SK-N-SH (cell line): ENCODE measurements around the gene MYMX. TPM values are rescaled to one million over a fixed set of nuclear protein-coding genes. Genes with fewer than 3 reads are reported as not detected.
"Not testable (repeated sequence)": the region's sequence is repeated elsewhere in the genome, so short reads cannot be mapped to it uniquely, and the experiment has no call there.

Source experiments
- CTCF ChIA-PET: fragments of 300-600, 350-600 bp; formaldehyde crosslinking; extraction: SDS; loops from one replicate; lab custom pipeline; 2021; lab: Yijun Ruan, JAX
- POLR2A ChIA-PET: fragments of 350-600 bp; sonication (Branson Sonifier 250); formaldehyde crosslinking; extraction: SDS; loops from one replicate; lab custom pipeline; 2020; ENCODE audit warnings: antibody characterized with exemption, inconsistent platforms; lab: Yijun Ruan, JAX
- DNase-seq: peaks from one replicate; pipeline ENCODE4 v3.0.0; 2012
- H2AFZ ChIP-seq: fragments of 200-600 bp; sonication (generic); 2 replicates; pipeline ENCODE4 v1.8.1; 2016; ENCODE audit warnings: antibody characterized with exemption, mild to moderate bottlenecking, low read depth
- H3F3A ChIP-seq: fragments of 200-600 bp; sonication (generic); replicated peaks from 2 replicates; pipeline ENCODE3; 2016; ENCODE audit warnings: antibody characterized with exemption, mild to moderate bottlenecking; ENCODE audit not compliant: insufficient read depth
- H3K27ac ChIP-seq, 2 experiments: fragments of 200-500 bp in 1 of 2; fragments of 200-600 bp in 1 of 2; sonication (Bioruptor generic) in 1 of 2; sonication (generic), shearing (Covaris generic) in 1 of 2; 2 replicates each; pipeline versions ENCODE4 v1.5.1 to v1.6.1; 2014 to 2016; ENCODE audit warnings: low read depth in 2 of 2, inconsistent platforms in 1 of 2, low read length in 1 of 2, mild to moderate bottlenecking in 1 of 2, mixed read lengths in 1 of 2
- H3K27me3 ChIP-seq: fragments of 200-600 bp; sonication (generic), shearing (Covaris generic); 2 replicates; pipeline ENCODE4 v1.6.1; 2016; ENCODE audit warnings: mixed run types; ENCODE audit not compliant: insufficient read depth
- H3K36me3 ChIP-seq, 2 experiments: fragments of 200-500 bp in 1 of 2; fragments of 200-600 bp in 1 of 2; sonication (Bioruptor generic) in 1 of 2; sonication (generic) in 1 of 2; replicated peaks in 1 of 2; 2 replicates each; pipeline versions ENCODE3 to v1.5.1; 2014 to 2016; ENCODE audit warnings: low read length in 1 of 2, mild to moderate bottlenecking in 1 of 2; ENCODE audit not compliant: insufficient read depth in 2 of 2, control insufficient read depth in 1 of 2
- H3K4me1 ChIP-seq, 2 experiments: fragments of 200-500 bp in 1 of 2; fragments of 200-600 bp in 1 of 2; sonication (Bioruptor generic) in 1 of 2; sonication (generic), shearing (Covaris generic) in 1 of 2; 2 replicates each; pipeline versions ENCODE4 v1.5.1 to v1.6.1; 2014 to 2016; ENCODE audit warnings: low read depth in 1 of 2, low read length in 1 of 2, mixed run types in 1 of 2; ENCODE audit not compliant: insufficient read depth in 2 of 2, control insufficient read depth in 1 of 2
- H3K4me2 ChIP-seq: fragments of 200-600 bp; sonication (generic), shearing (Covaris generic); 2 replicates; pipeline ENCODE4 v1.6.1; 2017; ENCODE audit warnings: mixed run types
- H3K4me3 ChIP-seq, 2 experiments: fragments of 200-500 bp in 1 of 2; fragments of 200-600 bp in 1 of 2; sonication (Bioruptor generic) in 1 of 2; sonication (generic), shearing (Covaris generic) in 1 of 2; 2 replicates each; pipeline versions ENCODE4 v1.5.1 to v1.8.1; 2014 to 2016; ENCODE audit warnings: low read depth in 2 of 2, inconsistent platforms in 1 of 2, low read length in 1 of 2, mild to moderate bottlenecking in 1 of 2, mixed read lengths in 1 of 2, moderate library complexity in 1 of 2
- H3K79me2 ChIP-seq: fragments of 200-600 bp; sonication (generic); 2 replicates; pipeline ENCODE4 v1.8.1; 2017; ENCODE audit warnings: mild to moderate bottlenecking; ENCODE audit not compliant: insufficient read depth
- H3K9ac ChIP-seq: fragments of 200-600 bp; sonication (generic); 2 replicates; pipeline ENCODE4 v1.6.1; 2017; ENCODE audit warnings: mixed run types
- H3K9me2 ChIP-seq: fragments of 200-600 bp; sonication (generic); 2 replicates; pipeline ENCODE4 v1.6.1; 2017; ENCODE audit warnings: mixed run types
- H3K9me3 ChIP-seq: fragments of 200-600 bp; sonication (generic); 2 replicates; pipeline ENCODE4 v1.6.1; 2017; ENCODE audit warnings: mixed run types, mild to moderate bottlenecking, moderate library complexity
- H4K20me1 ChIP-seq: fragments of 200-600 bp; sonication (generic); 2 replicates; pipeline ENCODE4 v1.6.1; 2017; ENCODE audit warnings: mild to moderate bottlenecking, mixed run types; ENCODE audit not compliant: insufficient read depth
- CHD2 ChIP-seq: fragments of 150-350 bp; IDR thresholded peaks from 2 replicates; pipeline ENCODE4 v1.6.1; 2018; ENCODE audit warnings: low read length; ENCODE audit not compliant: partially characterized antibody
- EP300 ChIP-seq, 2 experiments: IDR thresholded peaks; 2 replicates each; pipeline versions ENCODE4 v1.4.0 to v1.6.1; 2012; ENCODE audit warnings: borderline replicate concordance in 1 of 2, low read depth in 1 of 2, low read length in 1 of 2
- FOXM1 ChIP-seq: IDR thresholded peaks from 2 replicates; pipeline ENCODE4 v1.4.0; 2012; ENCODE audit warnings: low read depth, mild to moderate bottlenecking
- GABPA ChIP-seq: IDR thresholded peaks from 2 replicates; pipeline ENCODE4 v1.4.0; 2012; ENCODE audit warnings: low read depth, mild to moderate bottlenecking
- GATA2 ChIP-seq: sonication (generic); formaldehyde crosslinking; IDR thresholded peaks from 2 replicates; pipeline ENCODE4 v1.5.0; 2020; ENCODE audit warnings: mild to moderate bottlenecking, missing genetic modification reagents
- MEF2A ChIP-seq: IDR thresholded peaks from 2 replicates; pipeline ENCODE4 v1.4.0; 2012; ENCODE audit warnings: low read depth, borderline replicate concordance
- NFIC ChIP-seq: IDR thresholded peaks from 2 replicates; pipeline ENCODE4 v1.4.0; 2012; ENCODE audit warnings: borderline replicate concordance
- PBX3 ChIP-seq: IDR thresholded peaks from 2 replicates; pipeline ENCODE4; 2012
- POLR2AphosphoS5 ChIP-seq: IDR thresholded peaks from 2 replicates; pipeline ENCODE4 v1.6.1; 2012; ENCODE audit warnings: low read depth, low read length
- SMC3 ChIP-seq: IDR thresholded peaks from 2 replicates; pipeline ENCODE4 v1.6.1; 2012; ENCODE audit warnings: low read depth, low read length, improper control_type of control experiment
- TAF1 ChIP-seq: IDR thresholded peaks from 2 replicates; pipeline ENCODE4 v1.6.1; 2012; ENCODE audit warnings: low read depth, mild to moderate bottlenecking, low read length, moderate library complexity, borderline replicate concordance
- WGBS: methylation state at CpG from one replicate; pipeline ENCODE4 v1.1.6; 2017; ENCODE audit warnings: low lambda C conversion rate; 5-methylcytosine and 5-hydroxymethylcytosine counted together
- polyA plus RNA-seq, 3 experiments: library from polyadenylated mRNA; depleted of rRNA; stranded (reverse); fragments of >200 nt; gene quantifications; 2 replicates each; pipeline ENCODE4 v1.2.3, GENCODE V29; 2012
- TF ChIP-seq, protein P1 (sequence below): fragments of 200-600 bp; sonication (generic); IDR thresholded peaks from 2 replicates; pipeline ENCODE4 v1.6.1; 2017; ENCODE audit warnings: antibody characterized with exemption, mild to moderate bottlenecking, moderate library complexity
- TF ChIP-seq, protein P2 (sequence below): IDR thresholded peaks from 2 replicates; pipeline ENCODE4 v1.4.0; 2012; ENCODE audit warnings: low read depth, borderline replicate concordance
- TF ChIP-seq, protein P3 (sequence below): IDR thresholded peaks from 2 replicates; pipeline ENCODE4 v1.6.1; 2012; ENCODE audit warnings: mild to moderate bottlenecking, low read depth, low read length, moderate library complexity

Gene MYMX
- polyA plus RNA-seq, 1 of the 3 experiments (the other 2 are of a cell fraction) = not detected

- H3K27ac ChIP-seq, H2AFZ ChIP-seq, H3K9ac ChIP-seq, H3K9me2 ChIP-seq, H3K79me2 ChIP-seq, H3K4me2 ChIP-seq, H3K4me3 ChIP-seq, H3K36me3 ChIP-seq, H3F3A ChIP-seq, DNase-seq, H3K4me1 ChIP-seq, H4K20me1 ChIP-seq, POLR2A ChIA-PET, H3K9me3 ChIP-seq, H3K27me3 ChIP-seq: not testable (repeated sequence)
- CTCF ChIA-PET = interaction anchor here (0.9 kb wide), 1 partner anchor 38 kb away, joined by 4 read pairs; no protein-coding TSS in a partner anchor
- WGBS = 82% methylated on average over 10 of the region's 11 CpGs
Observed at GRCh38 chr6:44196351-44196750, 20.4 kb upstream of the MYMX start.

DNA sequence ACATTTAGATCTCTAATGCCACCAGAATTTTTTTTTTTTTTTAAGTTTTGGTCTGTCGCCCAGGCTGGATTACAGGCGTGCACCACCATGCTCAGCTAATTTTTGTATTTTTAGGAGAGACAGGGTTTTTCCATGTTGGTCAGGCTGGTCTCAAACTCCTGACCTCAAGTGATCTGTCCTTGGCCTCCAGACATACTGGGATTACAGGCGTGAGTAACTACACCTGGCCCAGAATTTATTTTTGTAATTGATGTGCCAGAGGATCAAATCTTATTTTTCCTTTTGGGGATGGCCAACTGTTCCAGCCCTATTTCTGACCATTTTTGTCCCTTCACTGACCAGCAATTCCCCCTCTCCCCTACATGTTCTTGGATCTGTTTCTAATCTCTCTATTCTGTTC lies 18.0 kb upstream of the MYMX start:
- Histone ChIP-seq H3K4me2 (no peak overlapping the region), H2AFZ (no peak overlapping the region), H3K27ac (no peak overlapping the region), H3K79me2 (no peaks in the 10 kb centered on the region), H3K4me1 (peaks cover 0 to 2% of the 10 kb centered on the region in 2 experiments; a peak in 1 of 4 replicates), H3F3A (no peaks in the 10 kb centered on the region), H3K9me2 (no peaks in the 10 kb centered on the region), H3K9me3 (no peaks in the 10 kb centered on the region), H4K20me1 (no peaks in the 10 kb centered on the region), H3K27me3 (no peaks in the 10 kb centered on the region; the same call in 1 of the 2 replicates), H3K9ac (no peak overlapping the region), H3K36me3 (no peaks in the 10 kb centered on the region), H3K4me3 (no peak overlapping the region)
- 87% methylated on average over 3 of the region's 3 CpGs for WGBS
- no peak for DNase-seq
- no peak for TF ChIP-seq GABPA
- TF ChIP-seq GATA2 (CRISPR knock-in tag) = no peak
- CTCF ChIA-PET = interaction anchor here (0.6 to 4.7 kb wide), 3 partner anchors 26 to 1516 kb away, joined by 3 to 25 read pairs (median 14); no protein-coding TSS in a partner anchor
- POLR2A ChIA-PET = no interaction called here

DNA sequence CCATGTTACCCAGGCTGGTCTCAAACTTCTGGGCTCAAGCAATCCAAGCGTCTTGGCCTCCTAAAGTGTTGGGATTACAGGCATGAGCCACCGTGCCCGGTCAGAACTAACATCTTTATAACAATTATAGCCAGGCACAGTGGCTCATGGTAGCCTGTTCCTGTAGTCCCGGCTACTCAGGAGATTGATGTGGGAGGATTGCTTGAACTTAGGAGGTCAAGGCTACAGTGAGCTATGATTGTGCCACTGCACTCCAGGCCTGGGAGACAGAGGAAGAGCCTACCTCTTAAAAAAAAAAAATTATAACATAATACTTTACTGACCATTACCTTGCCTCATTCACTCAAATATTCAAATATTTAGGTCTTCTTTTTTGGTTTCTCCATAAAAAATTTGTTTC lies 16.8 kb upstream of the MYMX start:
- H2AFZ ChIP-seq = no peak overlapping the region
- no peaks in the 10 kb centered on the region for H3K9me3 ChIP-seq
- 94% methylated on average over 4 of the region's 4 CpGs for WGBS
- no peak overlapping the region for H3K4me3 ChIP-seq
- POLR2A ChIA-PET = interaction anchor here (1.2 kb wide), 1 partner anchor 10 kb away, joined by 6 read pairs; no protein-coding TSS in a partner anchor
- peaks cover 0 to 2% of the 10 kb centered on the region in 2 experiments; a peak in 1 of 4 replicates for H3K4me1 ChIP-seq
- H3K9me2 ChIP-seq = no peaks in the 10 kb centered on the region
- DNase-seq = no peak
- no peaks in the 10 kb centered on the region for H3K27me3 ChIP-seq
- H3K36me3 ChIP-seq = no peaks in the 10 kb centered on the region
- no peak overlapping the region for H3K27ac ChIP-seq
- no peak overlapping the region for H3K9ac ChIP-seq
- no peaks in the 10 kb centered on the region for H4K20me1 ChIP-seq
- no peaks in the 10 kb centered on the region for H3K79me2 ChIP-seq
- CTCF ChIA-PET = interaction anchor here (1.4 to 4.7 kb wide), 3 partner anchors 9 to 34 kb away, joined by 3 to 25 read pairs (median 14); no protein-coding TSS in a partner anchor
- no peak overlapping the region for H3K4me2 ChIP-seq
- no peaks in the 10 kb centered on the region for H3F3A ChIP-seq
- TF ChIP-seq FOXM1 (no peak), GATA2 (CRISPR knock-in tag) (no peak), CHD2 (no peak), PBX3 (no peak), GABPA (no peak), NFIC (no peak), SMC3 (no peak), TAF1 (no peak), EP300 (IDR thresholded peaks at IDR 0.05; ENCODE audit: borderline replicate concordance in 1 of 2, low read depth in 1 of 2, low read length in 1 of 2) (no peak), POLR2AphosphoS5 (no peak), MEF2A (no peak)
- TF ChIP-seq, protein P1, sequence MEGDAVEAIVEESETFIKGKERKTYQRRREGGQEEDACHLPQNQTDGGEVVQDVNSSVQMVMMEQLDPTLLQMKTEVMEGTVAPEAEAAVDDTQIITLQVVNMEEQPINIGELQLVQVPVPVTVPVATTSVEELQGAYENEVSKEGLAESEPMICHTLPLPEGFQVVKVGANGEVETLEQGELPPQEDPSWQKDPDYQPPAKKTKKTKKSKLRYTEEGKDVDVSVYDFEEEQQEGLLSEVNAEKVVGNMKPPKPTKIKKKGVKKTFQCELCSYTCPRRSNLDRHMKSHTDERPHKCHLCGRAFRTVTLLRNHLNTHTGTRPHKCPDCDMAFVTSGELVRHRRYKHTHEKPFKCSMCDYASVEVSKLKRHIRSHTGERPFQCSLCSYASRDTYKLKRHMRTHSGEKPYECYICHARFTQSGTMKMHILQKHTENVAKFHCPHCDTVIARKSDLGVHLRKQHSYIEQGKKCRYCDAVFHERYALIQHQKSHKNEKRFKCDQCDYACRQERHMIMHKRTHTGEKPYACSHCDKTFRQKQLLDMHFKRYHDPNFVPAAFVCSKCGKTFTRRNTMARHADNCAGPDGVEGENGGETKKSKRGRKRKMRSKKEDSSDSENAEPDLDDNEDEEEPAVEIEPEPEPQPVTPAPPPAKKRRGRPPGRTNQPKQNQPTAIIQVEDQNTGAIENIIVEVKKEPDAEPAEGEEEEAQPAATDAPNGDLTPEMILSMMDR = no peak
- TF ChIP-seq, protein P2, sequence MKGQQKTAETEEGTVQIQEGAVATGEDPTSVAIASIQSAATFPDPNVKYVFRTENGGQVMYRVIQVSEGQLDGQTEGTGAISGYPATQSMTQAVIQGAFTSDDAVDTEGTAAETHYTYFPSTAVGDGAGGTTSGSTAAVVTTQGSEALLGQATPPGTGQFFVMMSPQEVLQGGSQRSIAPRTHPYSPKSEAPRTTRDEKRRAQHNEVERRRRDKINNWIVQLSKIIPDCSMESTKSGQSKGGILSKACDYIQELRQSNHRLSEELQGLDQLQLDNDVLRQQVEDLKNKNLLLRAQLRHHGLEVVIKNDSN = no peak
- TF ChIP-seq, protein P3, sequence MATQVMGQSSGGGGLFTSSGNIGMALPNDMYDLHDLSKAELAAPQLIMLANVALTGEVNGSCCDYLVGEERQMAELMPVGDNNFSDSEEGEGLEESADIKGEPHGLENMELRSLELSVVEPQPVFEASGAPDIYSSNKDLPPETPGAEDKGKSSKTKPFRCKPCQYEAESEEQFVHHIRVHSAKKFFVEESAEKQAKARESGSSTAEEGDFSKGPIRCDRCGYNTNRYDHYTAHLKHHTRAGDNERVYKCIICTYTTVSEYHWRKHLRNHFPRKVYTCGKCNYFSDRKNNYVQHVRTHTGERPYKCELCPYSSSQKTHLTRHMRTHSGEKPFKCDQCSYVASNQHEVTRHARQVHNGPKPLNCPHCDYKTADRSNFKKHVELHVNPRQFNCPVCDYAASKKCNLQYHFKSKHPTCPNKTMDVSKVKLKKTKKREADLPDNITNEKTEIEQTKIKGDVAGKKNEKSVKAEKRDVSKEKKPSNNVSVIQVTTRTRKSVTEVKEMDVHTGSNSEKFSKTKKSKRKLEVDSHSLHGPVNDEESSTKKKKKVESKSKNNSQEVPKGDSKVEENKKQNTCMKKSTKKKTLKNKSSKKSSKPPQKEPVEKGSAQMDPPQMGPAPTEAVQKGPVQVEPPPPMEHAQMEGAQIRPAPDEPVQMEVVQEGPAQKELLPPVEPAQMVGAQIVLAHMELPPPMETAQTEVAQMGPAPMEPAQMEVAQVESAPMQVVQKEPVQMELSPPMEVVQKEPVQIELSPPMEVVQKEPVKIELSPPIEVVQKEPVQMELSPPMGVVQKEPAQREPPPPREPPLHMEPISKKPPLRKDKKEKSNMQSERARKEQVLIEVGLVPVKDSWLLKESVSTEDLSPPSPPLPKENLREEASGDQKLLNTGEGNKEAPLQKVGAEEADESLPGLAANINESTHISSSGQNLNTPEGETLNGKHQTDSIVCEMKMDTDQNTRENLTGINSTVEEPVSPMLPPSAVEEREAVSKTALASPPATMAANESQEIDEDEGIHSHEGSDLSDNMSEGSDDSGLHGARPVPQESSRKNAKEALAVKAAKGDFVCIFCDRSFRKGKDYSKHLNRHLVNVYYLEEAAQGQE = no peak
